Activated T-cell treated with anti-CD3 and anti-CD28 coated beads for 1 hour (primary cell): Measurements from ENCODE around the gene GRIK2.

Experiments used
- DNase-seq: peaks from one replicate; pipeline ENCODE4 v3.0.0-alpha.2; 2020; ENCODE audit warnings: low read depth

GRIK2 gene

GRCh38 chr6:101907356-101908217, 514.1 kb downstream of the GRIK2 start:
- no peak for DNase-seq

- no peak for DNase-seq
Observed at GRCh38 chr6:101909366-101909765, 515.9 kb downstream of the GRIK2 start.

GRCh38 chr6:101912311-101912710, 518.8 kb downstream of the GRIK2 start:
- no peak for DNase-seq

- DNase-seq, result no peak
Observed at GRCh38 chr6:101918471-101918870, 525.0 kb downstream of the GRIK2 start.

GRCh38 chr6:101921829-101922450, 528.4 kb downstream of the GRIK2 start:
- no peak for DNase-seq

GRCh38 chr6:101926149-101926925, 532.8 kb downstream of the GRIK2 start:
- DNase-seq, result no peak

GRCh38 chr6:101931766-101932165, 538.3 kb downstream of the GRIK2 start:
- DNase-seq, result no peak

GRCh38 chr6:101932704-101933103, 539.2 kb downstream of the GRIK2 start:
- DNase-seq, result no peak

- no peak for DNase-seq
Observed at GRCh38 chr6:101935732-101936131, 542.2 kb downstream of the GRIK2 start.

GRCh38 chr6:101936516-101936915, 543.0 kb downstream of the GRIK2 start:
- DNase-seq, result no peak

- DNase-seq, result no peak
Observed at GRCh38 chr6:101937108-101937507, 543.6 kb downstream of the GRIK2 start.

- DNase-seq, result no peak
Observed at GRCh38 chr6:101940391-101940790, 546.9 kb downstream of the GRIK2 start.

- DNase-seq, result no peak
Observed at GRCh38 chr6:101956961-101957360, 563.5 kb downstream of the GRIK2 start.

GRCh38 chr6:101961357-101961756, 567.8 kb downstream of the GRIK2 start:
- no peak for DNase-seq

GRCh38 chr6:101980924-101981323, 587.4 kb downstream of the GRIK2 start:
- no peak for DNase-seq

GRCh38 chr6:101986476-101986875, 593.0 kb downstream of the GRIK2 start:
- DNase-seq, result no peak

GRCh38 chr6:101992286-101992685, 598.8 kb downstream of the GRIK2 start:
- no peak for DNase-seq

- no peak for DNase-seq
Observed at GRCh38 chr6:101994521-101994920, 601.0 kb downstream of the GRIK2 start.

- no peak for DNase-seq
Observed at GRCh38 chr6:102015431-102015830, 621.9 kb downstream of the GRIK2 start.

GRCh38 chr6:102022281-102022680, 628.8 kb downstream of the GRIK2 start:
- DNase-seq, result no peak

GRCh38 chr6:102022803-102023202, 629.3 kb downstream of the GRIK2 start:
- no peak for DNase-seq

GRCh38 chr6:102023977-102024657, 630.6 kb downstream of the GRIK2 start:
- no peak for DNase-seq
